Kidney (tissue), 14 donors: ENCODE results near the gene DCLRE1B. TPM values are rescaled to one million over a fixed set of nuclear protein-coding genes. Genes with fewer than 3 reads are reported as not detected.

Experiments used
- DNase-seq, 5 donors: peaks; one replicate each; pipeline ENCODE4 v3.0.0-alpha.2; 2013 to 2020
- FAIRE-seq: peaks from 2 replicates; lab custom pipeline; 2012; peaks lifted over from hg19 to GRCh38; lab: Jason Lieb, UNC
- H3K27ac ChIP-seq, 2 donors: one replicate each; pipeline ENCODE4 v1.7.0; 2013; ENCODE audit warnings: low read depth in 2 of 2, low read length in 2 of 2, inconsistent platforms in 1 of 2
- H3K27me3 ChIP-seq: one replicate; pipeline ENCODE4 v1.7.1; 2013; ENCODE audit warnings: low read length, inconsistent platforms; ENCODE audit not compliant: control insufficient read depth, insufficient read depth
- H3K36me3 ChIP-seq, 3 donors: one replicate each; pipeline versions ENCODE4 v1.7.0 to v1.7.1; 2013; ENCODE audit warnings: low read length in 3 of 3, control low read depth in 1 of 3, inconsistent platforms in 1 of 3; ENCODE audit not compliant: insufficient read depth in 3 of 3, control insufficient read depth in 2 of 3
- H3K4me1 ChIP-seq, 3 donors: one replicate each; pipeline versions ENCODE4 v1.7.0 to v1.7.1; 2013; ENCODE audit warnings: low read length in 3 of 3, inconsistent platforms in 1 of 3, low read depth in 1 of 3; ENCODE audit not compliant: control insufficient read depth in 2 of 3, insufficient read depth in 2 of 3
- H3K4me3 ChIP-seq, 3 donors: one replicate each; pipeline versions ENCODE4 v1.7.0 to v1.8.1; 2013; ENCODE audit warnings: low read length in 3 of 3, control low read depth in 1 of 3, inconsistent platforms in 1 of 3
- H3K9ac ChIP-seq, 3 donors: one replicate each; pipeline versions ENCODE4 v1.7.0 to v1.7.1; 2013; ENCODE audit warnings: low read length in 3 of 3, control low read depth in 1 of 3, inconsistent platforms in 1 of 3
- H3K9me3 ChIP-seq, 3 donors: one replicate each; pipeline versions ENCODE4 v1.7.0 to v1.7.1; 2013; ENCODE audit warnings: low read length in 3 of 3, control low read depth in 1 of 3, inconsistent platforms in 1 of 3; ENCODE audit not compliant: control insufficient read depth in 2 of 3, insufficient read depth in 1 of 3
- CTCF ChIP-seq: IDR thresholded peaks from 3 replicates; pipeline ENCODE4 v1.5.1; 2012; ENCODE audit warnings: mild to moderate bottlenecking, moderate library complexity, borderline replicate concordance; ENCODE audit not compliant: insufficient read depth; ENCODE audit errors: extremely low read depth
- intact Hi-C: fragments of 100-400 bp; cut with DNase I; formaldehyde crosslinking; loops from one replicate; pipeline ENCODE4 v1.11.1; 2022
- polyA plus RNA-seq: library from polyadenylated mRNA; stranded (reverse); fragments of 350-450 nt; fragmentation: Illumina TruSeq; extraction: RNeasy Lipid Tissue Mini Kit (QIAGEN cat#74804); gene quantifications from one replicate; pipeline ENCODE4 v1.2.3, GENCODE V29; 2014; ENCODE audit warnings: low read depth, low replicate concordance; ENCODE audit not compliant: insufficient read depth
- total RNA-seq: library from RNA; stranded (reverse); fragmentation: NEBNext Ultra II Directional; extraction: Animal tissue kit (Norgen Biotek cat#: 25700); gene quantifications from one replicate; pipeline ENCODE4 v1.2.1, GENCODE V29; 2021
- donor health status: control.
- donor health status: control.
- donor health status: control.
- donor health status: control.
- donor health status: control.
- donor health status: DM: yes; HTN: yes; CAD: no.
- donor health status: Normal renal cell carcinoma (clear cell type).

Gene DCLRE1B
- total and polyA plus RNA-seq, 2 donors from 2014 or later, result 1.4 to 6.1 TPM

GRCh38 chr1:113895961-113896360 is 9.2 kb upstream of the DCLRE1B start:
- Histone ChIP-seq H3K27me3 (no peaks in the 10 kb centered on the region), H3K27ac (no peak overlapping the region), H3K4me3 (no peak overlapping the region), H3K9me3 (no peaks in the 10 kb centered on the region), H3K36me3 (peaks cover 7 to 36% (median 23%) of the 10 kb centered on the region in 3 donors), H3K9ac (no peak overlapping the region), H3K4me1 (no peaks in the 10 kb centered on the region)
- no peak for TF ChIP-seq CTCF
- DNase-seq (no peak), FAIRE-seq (no peak)
- intact Hi-C loops, result no loop called here

GRCh38 chr1:113898241-113898814 is 6.8 kb upstream of the DCLRE1B start:
- FAIRE-seq (no peak), DNase-seq (no peak)
- no peaks in the 10 kb centered on the region for H3K9me3 ChIP-seq
- peaks cover 10 to 36% (median 23%) of the 10 kb centered on the region in 3 donors for H3K36me3 ChIP-seq
- H3K4me1 ChIP-seq, result no peaks in the 10 kb centered on the region
- H3K27ac ChIP-seq, result no peak overlapping the region
- H3K4me3 ChIP-seq, result no peak overlapping the region
- no peaks in the 10 kb centered on the region for H3K27me3 ChIP-seq
- no peak overlapping the region for H3K9ac ChIP-seq
- TF ChIP-seq CTCF, result no peak
- intact Hi-C loops, result no loop called here

- Histone ChIP-seq H3K4me3 (no peak overlapping the region), H3K9ac (no peak overlapping the region), H3K36me3 (peaks cover 10 to 36% (median 23%) of the 10 kb centered on the region in 3 donors), H3K27ac (no peak overlapping the region), H3K9me3 (no peaks in the 10 kb centered on the region), H3K27me3 (no peaks in the 10 kb centered on the region), H3K4me1 (peaks cover 0 to 4% (median 0%) of the 10 kb centered on the region in 3 donors)
- FAIRE-seq (no peak), DNase-seq (no peak)
- TF ChIP-seq CTCF, result no peak
- intact Hi-C loops, result no loop called here
These were observed 6.0 kb upstream of the DCLRE1B start for GRCh38 chr1:113899111-113899510.

GRCh38 chr1:113901191-113901590 is 3.9 kb upstream of the DCLRE1B start:
- no peak for TF ChIP-seq CTCF
- Histone ChIP-seq H3K9me3 (no peaks in the 10 kb centered on the region), H3K27me3 (no peaks in the 10 kb centered on the region), H3K4me1 (peaks cover 0 to 11% (median 0%) of the 10 kb centered on the region in 3 donors), H3K4me3 (no peak overlapping the region), H3K27ac (no peak overlapping the region), H3K36me3 (peaks cover 10 to 26% (median 15%) of the 10 kb centered on the region in 3 donors), H3K9ac (no peak overlapping the region)
- FAIRE-seq (no peak), DNase-seq (no peak)
- intact Hi-C loops, result no loop called here
